SH-SY5Y (cell line): Measurements from ENCODE around the gene UGT2A1.

ENCODE experiments used
- GATA2 ChIP-seq: IDR thresholded peaks from 2 replicates; pipeline ENCODE4 v1.6.1; 2011; ENCODE audit warnings: mild to moderate bottlenecking, low read depth, low read length
- GATA3 ChIP-seq: IDR thresholded peaks from 2 replicates; pipeline ENCODE4 v1.6.1; 2011; ENCODE audit warnings: low read depth, mild to moderate bottlenecking, low read length, moderate library complexity

- TF ChIP-seq GATA2 (no peak), GATA3 (no peak)
These were observed 68.9 kb downstream of the UGT2A1 start for GRCh38 chr4:69584135-69584534.
